GM21619 (cell line): Measurements from ENCODE around the gene BTBD16.

ENCODE experiments used
- ATAC-seq: cut with Tn5 transposase; IDR thresholded peaks from one replicate; pipeline ENCODE4 v1.9.1; 2021; ENCODE audit not compliant: unreplicated experiment

The BTBD16 gene

GRCh38 chr10:122273966-122274545 lies 3.0 kb downstream of the BTBD16 start:
- ATAC-seq, result no peak

GRCh38 chr10:122276611-122277208 lies 5.6 kb downstream of the BTBD16 start:
- no peak for ATAC-seq

GRCh38 chr10:122277526-122278136 lies 6.5 kb downstream of the BTBD16 start:
- ATAC-seq, result no peak

GRCh38 chr10:122279725-122280141 lies 8.6 kb downstream of the BTBD16 start:
- ATAC-seq, result no peak

DNA sequence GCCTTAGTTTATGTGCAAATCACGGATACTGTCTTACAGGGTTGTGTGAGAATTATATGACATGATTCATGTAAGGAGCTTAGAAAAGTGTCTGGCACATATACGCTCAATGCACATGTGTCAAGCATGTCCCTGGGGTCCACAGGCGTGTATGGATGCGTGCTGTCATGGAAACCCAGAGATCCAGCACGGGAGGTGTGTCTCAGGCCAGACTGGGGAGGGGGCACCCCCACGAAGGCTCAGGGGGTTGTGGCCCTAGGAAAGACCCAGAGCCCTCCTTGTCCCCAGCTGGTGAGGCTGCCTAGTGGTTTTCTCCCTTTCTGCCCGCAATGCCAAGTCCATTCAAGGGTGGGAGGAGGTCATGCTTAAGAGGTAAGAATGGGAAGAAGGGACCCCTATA lies 9.1 kb downstream of the BTBD16 start:
- ATAC-seq, result no peak

- ATAC-seq, result no peak
These were observed 10.0 kb downstream of the BTBD16 start for GRCh38 chr10:122281018-122281626.

- ATAC-seq, result no peak
These were observed 10.7 kb downstream of the BTBD16 start for GRCh38 chr10:122281751-122282150.

DNA sequence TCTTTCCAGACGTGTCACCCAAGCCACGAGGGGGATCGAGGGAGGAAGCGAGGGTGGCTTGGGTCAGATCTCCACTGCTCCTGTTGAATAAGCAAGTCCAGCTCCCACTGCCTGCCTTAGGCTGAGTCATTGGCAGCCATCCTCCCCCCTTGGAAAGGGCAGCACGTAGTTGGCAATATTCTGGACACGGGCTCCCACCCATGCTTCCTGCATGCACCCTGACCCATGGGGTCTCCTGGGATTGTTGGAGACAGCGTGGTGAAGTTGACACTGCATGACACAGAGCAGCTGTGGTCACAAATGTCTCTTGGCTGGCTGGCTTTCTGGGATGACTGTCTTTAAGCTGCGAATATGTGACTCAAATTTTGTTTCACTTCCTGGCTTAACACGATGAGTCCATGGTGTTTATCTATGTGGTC lies 11.2 kb downstream of the BTBD16 start:
- ATAC-seq, result no peak

- ATAC-seq, result no peak
These were observed 11.8 kb downstream of the BTBD16 start for GRCh38 chr10:122282909-122283308.

DNA sequence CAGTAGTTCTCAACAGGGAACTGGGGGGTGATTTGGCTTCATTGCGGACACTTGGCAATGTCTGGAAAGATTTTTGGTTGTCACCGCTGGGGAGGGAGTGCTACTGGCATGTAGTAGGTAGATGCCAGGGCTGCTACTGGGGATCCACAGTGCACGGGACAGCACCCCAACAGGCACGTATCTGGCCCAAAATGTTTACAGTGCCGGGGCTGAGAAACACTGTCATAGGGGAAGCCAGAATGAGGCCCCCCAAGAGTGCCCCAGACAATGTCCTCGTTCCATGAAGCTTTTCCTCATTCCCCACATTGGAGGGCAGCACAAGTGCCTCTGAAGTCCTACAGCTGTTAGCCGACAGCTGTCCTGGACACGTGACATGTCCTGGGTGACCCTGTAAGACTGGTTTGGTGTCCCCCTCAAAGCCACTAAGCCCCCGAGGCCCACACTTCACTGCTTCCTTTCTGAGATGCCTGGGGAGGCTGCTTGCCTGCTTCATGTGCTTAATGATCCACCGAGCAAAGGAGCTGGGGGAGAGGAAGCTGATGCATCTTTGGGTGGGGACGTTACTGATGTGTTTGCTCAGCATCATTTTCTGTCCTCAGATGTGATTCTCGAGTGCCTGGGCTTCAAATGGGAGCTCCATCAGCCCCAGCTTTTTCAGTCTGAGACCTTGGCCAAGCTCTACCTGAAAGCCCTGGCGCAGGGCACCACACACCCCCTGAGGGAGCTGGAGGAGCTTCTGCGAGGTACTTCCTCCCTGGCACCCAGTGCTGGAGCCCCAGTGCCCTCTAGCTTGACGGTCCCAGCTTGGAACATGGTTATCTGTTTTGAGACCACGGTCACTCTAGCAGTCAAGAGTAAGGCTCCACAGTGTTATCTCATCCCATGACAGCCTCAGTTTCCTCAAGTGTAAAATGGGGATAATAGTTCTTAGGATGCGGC lies 14.7 kb downstream of the BTBD16 start:
- no peak for ATAC-seq

DNA sequence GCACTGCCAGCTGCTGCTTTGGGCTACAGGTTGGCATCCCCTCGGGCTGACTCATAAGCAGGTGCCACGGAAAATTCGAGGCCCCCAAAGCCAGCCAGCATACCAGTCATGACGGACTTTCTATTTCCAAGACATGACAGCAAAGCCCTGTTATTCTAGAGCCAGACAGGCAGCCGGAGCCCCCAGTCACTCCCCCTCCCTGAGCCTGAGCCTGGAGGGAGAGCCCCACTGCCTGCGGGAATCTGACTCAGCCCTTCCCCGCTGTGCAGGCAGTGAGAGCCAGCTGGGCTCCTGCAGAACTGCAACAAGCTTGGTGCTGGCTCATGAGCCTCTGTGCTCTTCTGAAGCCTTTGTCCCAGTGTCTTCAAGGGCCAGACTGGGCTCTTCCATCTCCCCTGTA lies 15.8 kb downstream of the BTBD16 start:
- no peak for ATAC-seq

GRCh38 chr10:122287570-122287969 lies 16.5 kb downstream of the BTBD16 start:
- no peak for ATAC-seq

GRCh38 chr10:122288262-122288661 lies 17.2 kb downstream of the BTBD16 start:
- ATAC-seq, result no peak

- no peak for ATAC-seq
These were observed 17.8 kb downstream of the BTBD16 start for GRCh38 chr10:122288917-122289316.

GRCh38 chr10:122290334-122290733 lies 19.2 kb downstream of the BTBD16 start:
- no peak for ATAC-seq

DNA sequence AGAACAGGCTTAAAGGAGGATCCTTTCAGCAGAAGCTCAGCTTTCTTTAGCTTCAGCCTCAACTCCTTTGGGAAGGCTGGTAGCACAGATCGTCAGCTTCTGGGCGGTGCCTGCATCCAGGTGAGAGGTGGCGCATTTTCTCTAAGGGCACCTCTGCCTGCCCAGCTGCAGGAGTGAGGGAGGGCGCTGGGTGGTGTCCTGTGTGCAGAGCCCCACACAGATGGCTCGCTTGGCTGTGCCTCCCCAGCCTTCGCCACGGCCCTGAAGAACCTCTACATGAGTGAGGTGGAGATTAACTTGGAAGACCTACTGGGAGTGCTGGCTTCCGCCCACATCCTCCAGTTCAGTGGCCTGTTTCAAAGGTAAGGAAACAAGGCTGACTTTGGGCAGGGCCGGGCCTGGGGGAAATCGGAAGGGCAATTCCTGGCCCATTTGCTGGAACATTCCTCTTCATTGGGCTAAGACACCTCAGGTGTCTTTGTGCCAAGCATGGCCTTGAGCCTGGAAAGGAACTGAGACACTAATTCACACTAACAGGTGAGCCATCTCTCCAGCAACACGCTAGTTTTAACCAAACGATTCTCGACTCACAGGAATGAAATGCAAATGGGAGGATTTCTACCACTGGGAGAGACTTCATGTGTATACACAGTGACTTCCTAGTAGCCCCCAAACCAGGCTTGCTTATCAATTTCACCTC lies 19.9 kb downstream of the BTBD16 start:
- ATAC-seq, result no peak

DNA sequence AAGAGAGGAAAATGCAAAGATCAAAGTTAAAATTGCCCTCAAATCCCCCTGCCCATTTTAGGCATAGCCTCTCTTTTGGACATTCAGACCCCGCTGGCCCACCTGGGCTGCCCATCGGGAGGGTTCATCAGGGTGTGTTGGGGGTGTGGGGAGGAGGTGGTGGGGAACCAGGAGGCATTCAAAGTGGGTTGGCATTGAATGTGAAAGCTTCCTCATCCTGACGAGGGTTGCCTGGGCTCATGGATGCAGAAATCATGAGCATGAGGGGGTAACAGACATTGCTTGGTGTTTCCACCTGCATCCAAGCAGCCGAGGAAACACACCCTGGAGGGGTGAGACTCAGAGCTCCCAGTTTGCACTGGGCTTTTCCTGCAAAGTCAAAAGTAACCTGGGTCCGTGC lies 20.6 kb downstream of the BTBD16 start:
- ATAC-seq, result no peak

- ATAC-seq, result no peak
These were observed 21.3 kb downstream of the BTBD16 start for GRCh38 chr10:122292376-122292775.

DNA sequence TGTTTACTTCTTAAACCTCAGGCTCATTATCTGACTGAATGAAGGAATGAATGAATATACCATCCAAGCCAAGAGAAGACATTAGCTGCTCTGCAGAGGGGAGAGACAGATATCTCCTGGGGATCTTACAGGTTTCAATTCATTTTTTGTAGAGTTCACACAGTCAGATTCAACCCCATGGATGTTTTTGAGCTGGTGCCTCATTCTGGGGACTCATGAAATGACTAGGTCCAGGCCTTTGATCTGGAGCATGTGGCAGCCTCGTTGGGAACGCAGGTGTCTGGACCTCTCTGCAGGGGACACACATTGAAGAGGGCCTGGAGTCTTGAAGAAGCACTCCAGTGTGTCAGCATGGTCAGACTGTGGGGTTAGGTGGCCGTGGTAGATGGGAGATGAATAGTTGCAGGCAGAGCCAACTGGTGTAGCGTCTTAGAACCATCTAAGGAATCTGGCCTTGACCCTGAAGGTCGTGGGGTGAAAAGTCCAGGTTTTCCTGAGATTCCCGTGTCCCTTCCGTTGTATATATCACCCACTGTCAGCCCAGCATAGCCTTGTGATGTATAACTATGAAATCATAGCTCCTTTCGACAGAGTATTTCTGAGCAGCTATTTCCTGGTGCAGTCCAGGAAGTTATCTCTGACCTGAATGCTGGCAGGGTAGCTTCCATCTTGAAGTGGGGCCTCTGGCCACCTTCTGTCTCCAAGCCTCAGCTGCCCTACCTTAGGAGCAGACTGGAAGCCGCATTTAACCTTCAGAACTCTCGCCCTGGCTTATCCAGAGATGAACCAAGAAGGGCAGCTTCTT lies 22.3 kb downstream of the BTBD16 start:
- ATAC-seq, result no peak

DNA sequence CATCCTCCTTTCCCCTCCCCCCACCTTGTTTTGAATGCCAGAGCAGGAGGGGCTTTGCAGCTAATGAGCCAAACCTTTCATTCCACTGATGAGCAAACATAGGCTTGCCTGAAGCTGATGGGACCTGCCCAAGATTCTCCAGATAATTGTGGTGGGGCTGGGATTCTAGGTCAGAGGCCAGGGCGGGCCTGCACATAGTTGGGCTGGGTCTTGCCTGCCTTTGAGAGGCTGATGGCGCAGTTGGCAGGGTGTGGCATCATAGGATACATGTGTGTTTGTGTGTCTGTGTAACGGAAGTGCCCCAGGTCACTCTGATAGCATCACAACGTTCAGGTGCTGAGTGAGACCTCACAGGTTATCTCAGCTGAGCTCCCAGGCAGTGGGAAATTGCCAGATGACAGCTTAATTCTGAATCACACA lies 22.9 kb downstream of the BTBD16 start:
- no peak for ATAC-seq
